Measurements from ENCODE around the gene DSCAM. TPM values are rescaled to one million over a fixed set of nuclear protein-coding genes. Genes with fewer than 3 reads are reported as not detected.

Gene DSCAM
- polyA plus RNA-seq, 3 donors = not detected

GRCh38 chr21:40534886-40535285 lies 312.1 kb downstream of the DSCAM start:
- no CpG with 5 or more reads among the region's 1 CpG for WGBS (ENCODE audit: insufficient coverage)

DNA sequence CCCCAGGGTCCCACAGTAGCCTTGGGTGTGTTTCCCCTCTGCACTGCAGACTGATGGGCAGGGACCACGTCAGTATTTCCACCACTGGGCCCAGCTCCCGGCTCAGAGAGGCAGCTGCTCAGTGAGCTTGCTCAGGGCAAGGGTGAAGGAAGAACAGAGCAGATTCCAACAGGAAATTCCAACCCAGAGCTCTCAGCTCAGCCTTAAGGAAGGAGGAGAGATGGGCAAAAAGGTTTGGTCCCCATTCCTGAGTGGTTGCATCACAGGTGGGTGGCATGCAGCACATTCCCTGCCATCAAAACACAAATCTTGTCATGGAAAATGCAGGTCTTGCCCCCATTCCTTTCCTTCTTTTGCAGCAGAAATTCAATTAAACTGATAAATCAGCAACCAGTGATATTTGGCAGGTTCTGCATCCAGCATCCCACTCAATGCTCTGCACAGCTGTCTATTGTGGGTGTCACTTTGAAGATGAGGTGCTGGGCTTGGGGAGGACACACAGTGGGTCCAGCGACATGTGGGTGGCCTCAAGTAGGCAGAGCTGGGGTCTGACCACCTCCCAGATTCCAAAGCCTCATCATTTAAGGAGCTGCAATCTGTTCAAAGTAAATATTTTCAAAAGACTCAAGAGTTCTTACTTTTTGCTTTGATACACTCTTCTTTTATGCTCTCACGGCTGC lies 315.4 kb downstream of the DSCAM start:
- H3K27ac ChIP-seq (ENCODE audit: low read depth in 1 of 2, low read length in 2 of 2) = no peak overlapping the region
- H3K4me1 Mint-ChIP-seq = no peaks in the 10 kb centered on the region
- no peaks in the 10 kb centered on the region for H3K27me3 ChIP-seq (ENCODE audit: control insufficient read depth in 2 of 2, insufficient read depth in 2 of 2, low read length in 2 of 2)
- no peaks in the 10 kb centered on the region for H4K20me1 ChIP-seq (ENCODE audit: insufficient read depth, low read length)
- no peaks in the 10 kb centered on the region for H3K79me2 ChIP-seq (ENCODE audit: insufficient read depth, low read length)
- H3K9ac ChIP-seq (ENCODE audit: insufficient read depth, low read length, poor library complexity, severe bottlenecking) = no peak overlapping the region
- 75% methylated on average over 2 of the region's 4 CpGs for WGBS (ENCODE audit: insufficient coverage)
- DNase-seq = no peak
- no peak overlapping the region for H3K4me3 ChIP-seq (replicated peaks in 1 of 3; ENCODE audit: low read depth in 2 of 3, low read length in 3 of 3)
- no peaks in the 10 kb centered on the region for H3K36me3 ChIP-seq (replicated peaks in 1 of 2; ENCODE audit: control insufficient read depth in 1 of 2, insufficient read depth in 2 of 2, low read length in 2 of 2)
- no peak overlapping the region for H2AFZ ChIP-seq (ENCODE audit: insufficient read depth, low read depth, low read length, poor library complexity, severe bottlenecking)
- no peaks in the 10 kb centered on the region for H3K36me3 Mint-ChIP-seq
- intact Hi-C loops (cut with micrococcal nuclease) = no loop called here
- peak overlapping the region in 1 of 7 donors; percentile 23 for H3K27ac Mint-ChIP-seq
- no peak overlapping the region for H3K4me2 ChIP-seq (replicated peaks; ENCODE audit: extremely low read depth, low read length, poor library complexity, severe bottlenecking)
- no peaks in the 10 kb centered on the region for H3K4me1 ChIP-seq (ENCODE audit: control insufficient read depth in 1 of 2, insufficient read depth in 2 of 2, low read length in 2 of 2)
- no peak for TF ChIP-seq CTCF (IDR thresholded peaks at IDR 0.05)
- no peak overlapping the region for H3K4me3 Mint-ChIP-seq
- H3K9me3 ChIP-seq (replicated peaks in 1 of 2; ENCODE audit: control insufficient read depth in 1 of 2, insufficient read depth in 1 of 2, low read length in 2 of 2) = peaks cover 0 to 5% of the 10 kb centered on the region in 2 donors
- H3K9me3 Mint-ChIP-seq = peaks cover 6 to 23% (median 11%) of the 10 kb centered on the region in 7 donors
- H3K27me3 Mint-ChIP-seq (ENCODE audit: low read depth in 3 of 3) = peaks cover 0 to 10% (median 4%) of the 10 kb centered on the region in 3 donors

More at GRCh38 chr21:40534886-40535285, 312.1 kb downstream of the DSCAM start:
- H3K79me2 ChIP-seq (ENCODE audit: insufficient read depth, low read length) = no peaks in the 10 kb centered on the region
- intact Hi-C loops (cut with micrococcal nuclease) = no loop called here
- no peak overlapping the region for H3K27ac ChIP-seq (ENCODE audit: low read depth in 1 of 2, low read length in 2 of 2)
- H3K4me2 ChIP-seq (replicated peaks; ENCODE audit: extremely low read depth, low read length, poor library complexity, severe bottlenecking) = no peak overlapping the region
- H3K36me3 ChIP-seq (replicated peaks in 1 of 2; ENCODE audit: control insufficient read depth in 1 of 2, insufficient read depth in 2 of 2, low read length in 2 of 2) = no peaks in the 10 kb centered on the region
- peaks cover 3 to 7% (median 4%) of the 10 kb centered on the region in 3 donors for H3K27me3 Mint-ChIP-seq (ENCODE audit: low read depth in 3 of 3)
- H3K4me3 ChIP-seq (replicated peaks in 1 of 3; ENCODE audit: low read depth in 2 of 3, low read length in 3 of 3) = no peak overlapping the region
- DNase-seq = no peak
- no peak overlapping the region for H3K4me3 Mint-ChIP-seq
- H3K9me3 Mint-ChIP-seq = peaks cover 3 to 22% (median 10%) of the 10 kb centered on the region in 7 donors
- TF ChIP-seq CTCF (IDR thresholded peaks at IDR 0.05) = no peak
- no peaks in the 10 kb centered on the region for H3K4me1 Mint-ChIP-seq
- H2AFZ ChIP-seq (ENCODE audit: insufficient read depth, low read depth, low read length, poor library complexity, severe bottlenecking) = no peak overlapping the region
- H3K9me3 ChIP-seq (replicated peaks in 1 of 2; ENCODE audit: control insufficient read depth in 1 of 2, insufficient read depth in 1 of 2, low read length in 2 of 2) = peaks cover 0 to 6% of the 10 kb centered on the region in 2 donors
- no peak overlapping the region for H3K27ac Mint-ChIP-seq
- H4K20me1 ChIP-seq (ENCODE audit: insufficient read depth, low read length) = no peaks in the 10 kb centered on the region
- no peaks in the 10 kb centered on the region for H3K4me1 ChIP-seq (ENCODE audit: control insufficient read depth in 1 of 2, insufficient read depth in 2 of 2, low read length in 2 of 2)
- no peak overlapping the region for H3K9ac ChIP-seq (ENCODE audit: insufficient read depth, low read length, poor library complexity, severe bottlenecking)
- H3K36me3 Mint-ChIP-seq = no peaks in the 10 kb centered on the region
- H3K27me3 ChIP-seq (ENCODE audit: control insufficient read depth in 2 of 2, insufficient read depth in 2 of 2, low read length in 2 of 2) = no peaks in the 10 kb centered on the region
